Motor neuron (in vitro differentiated cells): ENCODE measurements around the gene CNEP1R1. TPM values are rescaled to one million over a fixed set of nuclear protein-coding genes. Genes with fewer than 3 reads are reported as not detected.

Source experiments
- ATAC-seq, 8 experiments: fragments of 200-7000 bp; cut with Tn5 transposase; replicated peaks in 6 of 8; 2 replicates each; pipeline ENCODE4 v1.8.0; 2021; ENCODE audit warnings: mild to moderate bottlenecking in 8 of 8, moderate library complexity in 8 of 8
- H3K27ac ChIP-seq, 2 donors: fragments of 250-450 bp; sonication (Bioruptor Pico); 2 replicates each; pipeline ENCODE4 v1.9.0; 2021; ENCODE audit warnings: antibody characterized with exemption in 2 of 2, mild to moderate bottlenecking in 2 of 2, moderate library complexity in 1 of 2
- H3K4me1 ChIP-seq, 2 donors: fragments of 250-450 bp; sonication (Bioruptor Pico); replicated peaks in 1 of 2; 2 replicates each; pipeline ENCODE4 v1.6.1; 2021; ENCODE audit warnings: antibody characterized with exemption in 2 of 2, mild to moderate bottlenecking in 2 of 2, moderate library complexity in 1 of 2
- H3K4me3 ChIP-seq, 5 donors: fragments of 250-450 bp; sonication (Bioruptor Pico); 2 replicates each; pipeline ENCODE4 v1.9.0; 2021; ENCODE audit warnings: antibody characterized with exemption in 5 of 5, mild to moderate bottlenecking in 5 of 5, moderate library complexity in 4 of 5
- WGBS, 10 experiments: fragments of 450-650 bp; shearing (Covaris generic); methylation state at CpG; one replicate each; pipeline ENCODE4 v1.0.0; 2022; 5-methylcytosine and 5-hydroxymethylcytosine counted together
- in situ Hi-C, 9 experiments: fragments of 400-800 bp; cut with MboI; loops; one replicate each; pipeline ENCODE4 v1.15.0; 2021; ENCODE audit warnings: low sequenced_read_pairs in 9 of 9, low pct_unique_long_range_greater_than_20kb in 2 of 9; ENCODE audit not compliant: unreplicated experiment in 9 of 9
- total RNA-seq, 8 experiments: library from RNA; unstranded; fragments of 300-600 nt; gene quantifications; 2 replicates each; pipeline versions ENCODE4 v1.2.3 to v1.2.4, GENCODE V29; 2022

CNEP1R1 gene
- total RNA-seq, 8 experiments from 2014 or later = 13.2 to 23.1 (median 14.7) TPM

GRCh38 chr16:50069060-50069459, 44.0 kb downstream of the CNEP1R1 start:
- Histone ChIP-seq H3K4me3 (no peak overlapping the region), H3K27ac (no peak overlapping the region), H3K4me1 (peaks cover 10 to 14% of the 10 kb centered on the region in 2 donors)
- ATAC-seq = no peak
- 75 to 100% (median 85%) methylated on average over 1 of the region's 1 CpG; no CpG with 5 or more reads in 2 of the 10 experiments for WGBS, 10 experiments
- in situ Hi-C loops = no loop called here

- Histone ChIP-seq H3K27ac (no peak overlapping the region), H3K4me3 (no peak overlapping the region), H3K4me1 (peaks cover 10 to 14% of the 10 kb centered on the region in 2 donors)
- 40 to 100% (median 97%) methylated on average over 1 to 2 of the region's 2 CpGs; no CpG with 5 or more reads in 2 of the 10 experiments for WGBS, 10 experiments
- in situ Hi-C loops = no loop called here
- no peak for ATAC-seq
These were observed 46.1 kb downstream of the CNEP1R1 start for GRCh38 chr16:50071075-50071671.

GRCh38 chr16:50072730-50073129, 47.7 kb downstream of the CNEP1R1 start:
- Histone ChIP-seq H3K27ac (no peak overlapping the region), H3K4me3 (no peak overlapping the region), H3K4me1 (peaks cover 1 to 5% of the 10 kb centered on the region in 2 donors)
- in situ Hi-C loops = no loop called here
- WGBS, 10 experiments = 60 to 100% (median 94%) methylated on average over 1 to 5 of the region's 5 CpGs
- ATAC-seq = no peak

GRCh38 chr16:50079397-50080140, 54.5 kb downstream of the CNEP1R1 start:
- in situ Hi-C loops = no loop called here
- no peak for ATAC-seq
- Histone ChIP-seq H3K27ac (no peak overlapping the region), H3K4me1 (no peaks in the 10 kb centered on the region), H3K4me3 (no peak overlapping the region)
- WGBS, 10 experiments = 76 to 100% (median 82%) methylated on average over 1 to 7 of the region's 9 CpGs; no CpG with 5 or more reads in 1 of the 10 experiments

- H3K4me3 ChIP-seq = no peak overlapping the region
- H3K4me1 ChIP-seq = no peaks in the 10 kb centered on the region
- in situ Hi-C loops = no loop called here
- H3K27ac ChIP-seq = no peak overlapping the region
- ATAC-seq = no peak
- WGBS, 10 experiments = 53 to 100% (median 95%) methylated on average over 3 to 7 of the region's 7 CpGs; no CpG with 5 or more reads in 1 of the 10 experiments
These were observed 56.5 kb downstream of the CNEP1R1 start for GRCh38 chr16:50081428-50082018.

- no peak overlapping the region for H3K4me3 ChIP-seq
- H3K27ac ChIP-seq = no peak overlapping the region
- WGBS, 10 experiments = 63 to 100% (median 86%) methylated on average over 1 to 8 of the region's 8 CpGs
- no peaks in the 10 kb centered on the region for H3K4me1 ChIP-seq
- in situ Hi-C loops = no loop called here
- ATAC-seq = no peak
These were observed 59.0 kb downstream of the CNEP1R1 start for GRCh38 chr16:50083996-50084395.

GRCh38 chr16:50086176-50086575, 61.2 kb downstream of the CNEP1R1 start:
- in situ Hi-C loops = no loop called here
- Histone ChIP-seq H3K4me3 (no peak overlapping the region), H3K4me1 (no peaks in the 10 kb centered on the region), H3K27ac (no peak overlapping the region)
- WGBS, 10 experiments = 80 to 100% (median 96%) methylated on average over 1 to 5 of the region's 6 CpGs; no CpG with 5 or more reads in 3 of the 10 experiments
- ATAC-seq = no peak

Other genes starting within 250 kb of the CNEP1R1 start
- gene ZNF423, start 169.1 kb upstream of the CNEP1R1 start, total RNA-seq = 10 to 100 TPM in 6 of 8 experiments, 1 to 10 TPM in 2; 1.1 to 31.2 (median 19.0) TPM
- 10 to 100 TPM in 7 of 8 experiments, 1 to 10 TPM in 1; 8.4 to 20.3 (median 13.7) TPM for gene HEATR3, start 40.7 kb downstream of the CNEP1R1 start, total RNA-seq
- gene TENT4B, start 128.1 kb downstream of the CNEP1R1 start, total RNA-seq = 10 to 100 TPM in 5 of 8 experiments, 1 to 10 TPM in 3; 8.4 to 19.8 (median 10.1) TPM
- gene ADCY7, start 241.3 kb downstream of the CNEP1R1 start, total RNA-seq = 10 to 100 TPM in 2 of 8 experiments, 1 to 10 TPM in 6; 4.1 to 17.9 (median 7.5) TPM